SKM-1 (cell line): ENCODE measurements around the gene RBX1.

Experiments used
- DNase-seq: peaks from one replicate; lab custom pipeline; 2025; ENCODE audit not compliant: unreplicated experiment; lab: John Stamatoyannopoulos, UW

Gene RBX1

GRCh38 chr22:41021061-41021612, 70.0 kb downstream of the RBX1 start:
- DNase-seq, result no peak

GRCh38 chr22:41021613-41022454, 70.7 kb downstream of the RBX1 start:
- DNase-seq, result peak; percentile 44

GRCh38 chr22:41022470-41023298, 71.5 kb downstream of the RBX1 start:
- DNase-seq, result peak; percentile 74
